HepG2 (cell line): Measurements from ENCODE around the gene SERTAD1. TPM values are rescaled to one million over a fixed set of nuclear protein-coding genes. Genes with fewer than 3 reads are reported as not detected.

Experiments
- ARNT ChIP-seq: fragments of 450-650 bp; IDR thresholded peaks from 2 replicates; pipeline ENCODE4 v1.6.1; 2017
- CCDC6 ChIP-seq: sonication (generic); formaldehyde crosslinking; IDR thresholded peaks from 2 replicates; pipeline ENCODE4 v1.8.1; 2022; ENCODE audit warnings: mild to moderate bottlenecking, missing genetic modification reagents, moderate library complexity
- CEBPZ ChIP-seq: IDR thresholded peaks from 2 replicates; pipeline ENCODE4 v1.6.1; 2012; ENCODE audit warnings: low read length, improper control_type of control experiment
- ERF ChIP-seq: IDR thresholded peaks from 2 replicates; pipeline ENCODE4 v1.6.1; 2018; ENCODE audit warnings: missing biosample characterization, missing genetic modification reagents
- HOXA5 ChIP-seq: sonication (generic); formaldehyde crosslinking; IDR thresholded peaks from 2 replicates; pipeline ENCODE4 v1.4.0; 2020; ENCODE audit warnings: missing genetic modification reagents
- HOXA7 ChIP-seq: sonication (generic); formaldehyde crosslinking; IDR thresholded peaks from 2 replicates; pipeline ENCODE4 v1.8.1; 2022; ENCODE audit warnings: mild to moderate bottlenecking, missing genetic modification reagents, moderate library complexity
- HOXD1 ChIP-seq: sonication (generic); formaldehyde crosslinking; IDR thresholded peaks from 2 replicates; pipeline ENCODE4 v1.5.0; 2020; ENCODE audit warnings: missing genetic modification reagents
- IRX3 ChIP-seq: sonication (generic); formaldehyde crosslinking; IDR thresholded peaks from 2 replicates; pipeline ENCODE4 v1.8.1; 2023; ENCODE audit warnings: mild to moderate bottlenecking, low read depth, missing genetic modification reagents, borderline replicate concordance
- MIER2 ChIP-seq: IDR thresholded peaks from 2 replicates; pipeline ENCODE4 v1.6.1; 2016; ENCODE audit warnings: missing biosample characterization, missing genetic modification reagents
- MLXIP ChIP-seq: sonication (generic); formaldehyde crosslinking; IDR thresholded peaks from 2 replicates; pipeline ENCODE4 v1.9.0; 2021; ENCODE audit warnings: missing genetic modification reagents, borderline replicate concordance
- NR2C2 ChIP-seq: sonication (generic); formaldehyde crosslinking; IDR thresholded peaks from 2 replicates; pipeline ENCODE4 v1.4.0; 2020; ENCODE audit warnings: missing genetic modification reagents, mild to moderate bottlenecking, moderate library complexity, borderline replicate concordance
- POLR2A ChIP-seq, 2 experiments: IDR thresholded peaks; 2 replicates each; pipeline ENCODE4 v1.6.1; 2011; ENCODE audit warnings: low read depth in 2 of 2, low read length in 2 of 2, mild to moderate bottlenecking in 1 of 2, moderate library complexity in 1 of 2; ENCODE audit not compliant: insufficient read depth in 1 of 2
- POLR2G ChIP-seq: fragments of 200-400 bp; formaldehyde crosslinking; IDR thresholded peaks from 2 replicates; pipeline ENCODE4 v1.6.1; 2018; ENCODE audit warnings: mild to moderate bottlenecking, low read depth, low read length, moderate library complexity
- RARA ChIP-seq: IDR thresholded peaks from 2 replicates; pipeline ENCODE4 v1.6.1; 2016; ENCODE audit warnings: missing genetic modification reagents, missing compliant biosample characterization
- RXRA ChIP-seq: sonication (generic); formaldehyde crosslinking; IDR thresholded peaks from 2 replicates; pipeline ENCODE4 v1.5.1; 2020; ENCODE audit warnings: missing genetic modification reagents
- SNAI1 ChIP-seq: sonication (generic); formaldehyde crosslinking; IDR thresholded peaks from 2 replicates; pipeline ENCODE4 v1.5.0; 2020; ENCODE audit warnings: mild to moderate bottlenecking, missing genetic modification reagents, borderline replicate concordance
- TARDBP ChIP-seq: sonication (generic); formaldehyde crosslinking; IDR thresholded peaks from 2 replicates; pipeline ENCODE4 v1.8.0; 2022; ENCODE audit warnings: mild to moderate bottlenecking, missing genetic modification reagents
- WIZ ChIP-seq: sonication (generic); formaldehyde crosslinking; IDR thresholded peaks from 2 replicates; pipeline ENCODE4 v1.5.1; 2020; ENCODE audit warnings: mild to moderate bottlenecking, missing genetic modification reagents
- ZNF552 ChIP-seq: sonication (generic); formaldehyde crosslinking; IDR thresholded peaks from 2 replicates; pipeline ENCODE4 v1.9.0; 2022; ENCODE audit warnings: missing genetic modification reagents, mild to moderate bottlenecking, borderline replicate concordance
- ZNF569 ChIP-seq: sonication (generic); formaldehyde crosslinking; IDR thresholded peaks from 2 replicates; pipeline ENCODE4 v1.5.0; 2020; ENCODE audit warnings: mild to moderate bottlenecking, missing genetic modification reagents, moderate library complexity, borderline replicate concordance
- ZNF598 ChIP-seq: sonication (generic); formaldehyde crosslinking; IDR thresholded peaks from 2 replicates; pipeline ENCODE4 v1.5.1; 2020; ENCODE audit warnings: mild to moderate bottlenecking, missing genetic modification reagents, borderline replicate concordance
- ZSCAN5A ChIP-seq: sonication (generic); formaldehyde crosslinking; IDR thresholded peaks from 2 replicates; pipeline ENCODE4 v1.8.0; 2022; ENCODE audit warnings: mild to moderate bottlenecking, missing genetic modification reagents, borderline replicate concordance
- polyA plus RNA-seq, 8 experiments: library from polyadenylated mRNA; depleted of rRNA in 3 of 8; stranded (reverse) in 7 of 8; unstranded in 1 of 8; fragments of >200 nt; fragmentation: Illumina TruSeq in 4 of 8; extraction: Trizol in 4 of 8; gene quantifications; 2 replicates each; pipeline versions ENCODE4 v1.2.1 to v1.2.3, GENCODE V29; 2011 to 2016; ENCODE audit warnings: low read depth in 4 of 8, missing spikeins in 1 of 8, mixed read lengths in 1 of 8; ENCODE audit not compliant: insufficient read depth in 1 of 8
- total RNA-seq, 5 experiments: library from RNA; depleted of rRNA; stranded (reverse); fragments of >200 nt; fragmentation: Illumina TruSeq; extraction: Trizol; gene quantifications; 2 replicates each; pipeline ENCODE4 v1.2.3, GENCODE V29; 2016; ENCODE audit warnings: low read depth in 1 of 5

Gene SERTAD1
- total and polyA plus RNA-seq, 2 of the 13 experiments (the other 11 are each of a cell fraction or from before 2014, with no cell fraction given), result 4.3 to 4.5 TPM

GRCh38 chr19:40443131-40443999 is 17.6 kb upstream of the SERTAD1 start (continued):
- TF ChIP-seq ZSCAN5A (CRISPR knock-in tag) (no peak), MIER2 (CRISPR knock-in tag) (no peak), MLXIP (CRISPR knock-in tag) (no peak), ZNF569 (no peak), ZNF552 (CRISPR knock-in tag) (no peak), HOXD1 (CRISPR knock-in tag) (0 out of 2 replicates have a peak, but pooled peaks have one; percentile 27), TARDBP (CRISPR knock-in tag) (no peak; the same call in 1 of the 2 replicates), IRX3 (CRISPR knock-in tag) (no peak), CEBPZ (no peak), HOXA5 (CRISPR knock-in tag) (peak; percentile 74; the same call in 1 of the 2 replicates), ARNT (no peak), RXRA (CRISPR knock-in tag) (peak; percentile 76; the same call in 1 of the 2 replicates), RARA (CRISPR knock-in tag) (peak; percentile 49; the same call in 1 of the 2 replicates), ERF (CRISPR knock-in tag) (no peak; the same call in 1 of the 2 replicates), HOXA7 (CRISPR knock-in tag) (no peak), SNAI1 (CRISPR knock-in tag) (no peak), NR2C2 (CRISPR knock-in tag) (peak; percentile 78), WIZ (CRISPR knock-in tag) (no peak), POLR2G (no peak; the same call in none of the 2 replicates), CCDC6 (CRISPR knock-in tag) (0 out of 2 replicates have a peak, but pooled peaks have one; percentile 50), POLR2A (IDR thresholded peaks at IDR 0.05; ENCODE audit: insufficient read depth in 1 of 2, low read depth in 2 of 2, low read length in 2 of 2) (peak; percentile 32 to 49; a peak in 3 of 4 replicates), ZNF598 (CRISPR knock-in tag) (no peak)
